Retina (tissue), 1 donor: ENCODE measurements around the gene EDA.
A peak's percentile ranks its signal among the peaks of the same experiment; 100 is the strongest.

Source experiments
- DNase-seq: peaks from one replicate; pipeline ENCODE4 v3.0.0-alpha.2; 2016

EDA gene

DNA sequence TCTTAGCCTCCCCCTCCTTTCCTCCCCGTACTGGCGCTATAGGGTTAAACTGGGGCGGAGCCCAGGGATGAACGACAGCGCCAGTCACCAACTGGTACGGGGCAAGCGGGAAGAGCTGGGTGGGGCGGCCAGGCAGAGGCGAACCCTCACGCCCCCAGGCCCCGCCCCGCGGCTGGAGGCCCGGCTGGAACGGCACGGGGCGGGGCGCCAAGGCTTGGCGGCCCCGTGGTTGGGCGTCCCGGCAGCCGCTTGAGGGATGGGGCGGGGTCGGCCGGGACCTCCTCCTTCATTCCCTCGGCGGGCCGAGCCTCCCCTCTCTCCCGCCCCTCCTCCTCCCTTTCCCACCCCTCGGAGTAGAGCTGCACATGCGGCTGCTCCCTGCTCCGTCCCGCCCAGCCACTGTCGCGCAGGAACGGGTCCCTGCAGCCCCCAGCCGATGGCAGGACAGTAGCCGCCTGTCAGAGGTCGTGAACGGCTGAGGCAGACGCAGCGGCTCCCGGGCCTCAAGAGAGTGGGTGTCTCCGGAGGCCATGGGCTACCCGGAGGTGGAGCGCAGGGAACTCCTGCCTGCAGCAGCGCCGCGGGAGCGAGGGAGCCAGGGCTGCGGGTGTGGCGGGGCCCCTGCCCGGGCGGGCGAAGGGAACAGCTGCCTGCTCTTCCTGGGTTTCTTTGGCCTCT lies at the start of gene EDA:
EDA (plus strand) TSS at position 335 of the 678 bp plus-strand sequence.
- DNase-seq: peak; percentile 88

DNA sequence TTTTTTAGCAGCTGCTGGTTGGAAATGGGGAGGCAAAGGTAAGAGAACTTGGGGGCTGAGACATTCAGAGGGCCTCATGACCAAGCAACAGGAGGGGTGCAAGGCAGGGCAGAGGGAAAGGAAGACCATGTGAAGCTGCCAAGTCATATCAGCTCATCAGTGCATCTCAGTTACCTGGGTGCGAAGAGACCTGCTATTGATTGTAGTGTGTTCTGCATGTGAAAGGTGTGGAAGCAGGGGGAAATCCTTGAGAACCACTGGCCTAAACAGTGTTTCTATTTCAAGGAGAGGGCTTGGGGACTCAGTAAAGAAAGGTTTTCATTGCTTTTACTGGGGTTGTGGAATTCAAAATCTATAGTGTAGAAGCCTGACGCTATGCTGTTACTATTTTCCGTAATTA lies 47.1 kb upstream of the EDA start:
- DNase-seq: no peak

DNA sequence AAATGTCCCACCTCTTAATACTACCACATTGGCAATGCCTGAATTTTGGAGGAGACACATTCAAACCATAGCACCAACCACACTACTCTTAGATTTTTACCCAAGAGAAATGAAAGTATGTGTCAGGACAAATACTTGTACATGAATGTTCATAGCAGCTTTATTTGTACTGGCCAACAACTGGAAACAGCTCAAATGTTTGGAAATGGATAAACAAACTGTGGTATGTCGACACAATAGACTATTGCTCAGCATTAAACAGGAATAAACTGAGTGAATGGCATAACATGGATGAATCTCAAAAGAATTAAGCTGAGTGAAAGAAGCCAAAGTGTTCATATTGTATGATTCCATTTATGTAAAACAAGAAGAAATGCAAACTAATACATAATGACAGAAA lies 18.5 kb upstream of the EDA start:
- no peak for DNase-seq

DNA sequence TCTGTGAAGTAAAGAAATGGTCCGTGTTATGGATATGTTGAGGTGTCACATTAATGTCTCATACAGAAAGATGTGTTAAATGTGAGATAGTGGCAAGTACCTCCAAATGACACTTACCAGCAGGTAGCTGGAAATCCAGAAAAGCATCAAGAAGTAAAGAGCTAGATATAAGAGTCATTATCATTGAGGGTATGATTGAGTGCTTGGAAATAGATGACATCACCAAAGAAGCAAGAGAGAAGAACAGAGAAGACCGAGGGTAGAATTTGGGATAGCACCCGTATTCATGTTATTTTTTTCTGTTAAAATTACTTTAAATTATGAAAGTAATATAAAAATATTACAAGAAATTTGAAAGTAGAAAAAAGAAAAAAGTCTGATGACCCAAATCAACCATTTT lies 15.7 kb upstream of the EDA start:
- DNase-seq: no peak

DNA sequence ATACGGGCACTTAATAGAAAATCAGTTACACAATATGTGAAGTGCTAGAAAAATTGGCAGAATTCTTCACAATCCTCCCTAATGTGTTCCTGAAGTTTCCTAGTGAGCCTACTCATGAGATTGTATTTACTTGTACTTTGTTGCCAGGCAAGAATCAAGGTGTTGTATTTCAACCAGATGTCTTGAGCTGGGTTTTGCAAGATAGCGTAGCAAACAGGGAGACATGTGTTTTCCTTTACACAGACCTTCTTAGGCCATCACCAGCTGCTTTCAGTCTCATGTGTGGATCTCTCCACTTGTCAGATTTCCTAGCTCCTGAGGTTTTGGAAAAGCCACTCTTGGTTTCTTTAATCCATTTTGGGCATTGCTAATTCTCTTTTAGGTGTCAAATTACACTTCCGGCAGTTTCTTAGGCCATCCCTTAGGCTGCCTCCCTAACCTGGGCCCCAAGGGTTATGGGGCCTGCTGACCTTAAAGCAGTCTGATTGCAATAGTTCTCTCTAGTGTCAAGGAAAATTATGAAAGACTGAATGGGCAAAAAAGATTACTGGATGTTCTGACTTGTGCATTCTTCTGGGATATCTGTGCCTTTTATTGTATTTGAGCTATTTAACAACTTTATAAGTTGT lies 12.2 kb upstream of the EDA start:
- DNase-seq: no peak

DNA sequence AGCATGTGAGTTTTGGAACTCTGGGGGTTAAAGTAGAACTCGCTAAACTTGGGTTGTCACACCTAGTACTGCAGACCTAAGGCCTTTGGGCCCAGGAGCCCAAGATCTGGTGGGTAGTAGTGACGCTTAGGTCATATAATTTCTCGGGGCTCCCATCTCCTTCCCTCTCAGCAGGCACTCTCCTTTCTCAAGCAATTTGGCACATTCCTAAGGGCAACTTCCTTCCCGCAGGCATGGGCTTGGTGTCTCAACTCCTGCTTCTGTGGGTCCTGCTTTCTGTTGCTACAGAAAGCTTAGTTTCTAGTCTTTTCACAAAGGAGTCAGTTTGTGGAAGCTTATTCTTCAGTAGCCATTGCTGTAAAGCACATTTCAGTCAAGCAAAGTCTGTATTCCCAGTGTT lies 10.4 kb upstream of the EDA start:
- no peak for DNase-seq

DNA sequence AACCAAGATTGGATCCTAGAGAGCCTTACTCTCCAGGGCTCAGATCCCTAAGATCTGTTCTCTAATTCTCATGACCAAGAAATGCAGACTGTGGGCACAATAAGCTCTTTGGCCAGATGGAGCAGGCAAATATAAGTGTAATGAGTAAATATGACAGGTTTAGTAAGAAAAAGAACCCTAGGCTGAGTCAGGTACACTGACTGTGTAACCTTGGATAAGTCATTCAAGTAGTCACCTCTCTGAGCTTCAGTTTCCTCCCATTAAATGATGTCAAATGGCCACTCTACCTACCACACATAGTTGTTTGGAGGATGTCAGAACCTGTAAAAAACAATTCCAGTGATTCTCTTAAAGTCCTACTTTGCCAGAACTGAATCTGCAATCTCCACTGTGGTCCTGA lies 8.3 kb upstream of the EDA start:
- no peak for DNase-seq

DNA sequence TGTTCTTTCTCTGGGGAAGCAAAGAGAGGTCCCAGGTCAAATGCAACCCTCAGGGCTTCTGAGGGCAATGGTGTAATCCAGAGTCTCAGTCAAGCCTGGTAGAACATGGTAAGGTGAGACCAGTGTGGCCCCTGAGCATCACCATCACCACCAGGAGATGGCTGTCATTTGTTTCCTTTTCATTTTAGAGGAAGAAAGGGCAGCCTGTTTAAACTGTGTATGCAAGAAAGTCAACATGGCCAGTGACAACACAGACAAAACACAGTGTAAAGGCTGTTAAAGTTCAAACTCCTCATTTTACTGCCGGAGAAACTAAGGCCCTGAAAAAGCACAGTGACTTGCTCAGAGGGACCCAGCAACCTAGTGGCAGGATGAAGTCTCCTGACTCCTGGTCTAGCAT lies 2.0 kb upstream of the EDA start:
- DNase-seq: no peak

DNA sequence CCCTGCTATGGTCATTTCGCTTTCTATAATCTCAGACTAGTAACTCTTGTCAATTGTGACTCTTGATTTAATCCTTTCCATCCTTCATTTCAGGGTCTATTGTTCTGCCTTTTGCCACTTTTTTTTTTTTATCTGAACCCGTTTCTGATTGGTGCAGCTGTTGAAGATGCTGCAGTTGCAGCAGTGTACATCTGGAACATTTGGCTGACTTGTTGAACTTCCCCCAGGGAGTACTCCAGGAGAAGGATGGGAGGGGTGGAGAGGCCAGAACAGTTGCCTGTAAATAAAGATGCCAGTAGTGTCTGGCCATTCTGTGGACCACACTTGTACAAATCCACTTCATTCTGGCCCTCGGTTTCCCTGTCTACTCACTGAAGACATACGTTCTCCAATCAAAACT lies 1.0 kb upstream of the EDA start:
- peak; percentile 20 for DNase-seq

DNA sequence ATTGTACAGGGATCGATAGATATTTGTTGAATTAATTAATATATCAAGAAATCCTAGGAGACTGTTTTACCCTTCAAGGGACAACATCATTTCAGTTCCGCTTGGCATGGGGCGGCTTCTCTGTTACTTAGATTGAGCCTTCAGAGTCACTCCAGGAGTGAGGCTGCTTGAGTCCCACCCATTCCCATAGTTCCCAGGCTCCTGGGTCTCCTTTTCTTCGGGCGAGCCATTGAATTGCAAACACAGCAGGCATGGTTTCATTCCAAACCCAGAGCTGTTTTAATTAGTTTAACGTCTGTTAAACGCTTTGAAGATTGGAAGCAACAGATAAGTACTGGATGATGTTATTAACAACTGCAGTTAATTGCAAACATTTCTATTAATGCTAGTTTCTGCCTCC lies 571 bp upstream of the EDA start:
- DNase-seq: no peak

DNA sequence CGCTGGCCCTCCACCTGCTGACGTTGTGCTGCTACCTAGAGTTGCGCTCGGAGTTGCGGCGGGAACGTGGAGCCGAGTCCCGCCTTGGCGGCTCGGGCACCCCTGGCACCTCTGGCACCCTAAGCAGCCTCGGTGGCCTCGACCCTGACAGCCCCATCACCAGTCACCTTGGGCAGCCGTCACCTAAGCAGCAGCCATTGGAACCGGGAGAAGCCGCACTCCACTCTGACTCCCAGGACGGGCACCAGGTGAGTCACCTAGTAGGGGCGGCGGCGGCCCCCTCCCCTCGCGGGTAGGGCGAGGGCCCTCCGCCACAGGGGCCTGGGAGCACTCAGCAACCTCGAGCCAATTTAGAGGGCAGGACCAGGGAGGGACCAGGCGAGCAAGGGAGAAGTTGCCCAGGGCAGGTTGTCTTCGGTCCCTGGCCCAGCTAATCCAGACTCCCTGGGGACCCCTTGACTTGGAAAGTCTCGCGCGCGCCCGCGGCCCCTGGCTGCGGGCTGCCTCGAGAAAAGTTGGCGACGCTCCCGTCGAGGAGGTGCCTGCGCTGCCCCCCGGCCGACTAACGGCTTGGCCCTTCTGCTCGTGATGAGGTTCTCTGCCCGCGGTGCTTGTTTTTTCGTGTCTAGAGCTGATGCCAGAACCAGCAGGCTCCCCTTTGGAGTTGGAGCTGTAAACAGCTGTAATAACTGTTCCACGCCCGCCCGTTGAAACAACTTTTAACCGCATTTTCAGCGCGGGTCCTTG lies 717 bp downstream of the EDA start:
- DNase-seq: peak; percentile 42

DNA sequence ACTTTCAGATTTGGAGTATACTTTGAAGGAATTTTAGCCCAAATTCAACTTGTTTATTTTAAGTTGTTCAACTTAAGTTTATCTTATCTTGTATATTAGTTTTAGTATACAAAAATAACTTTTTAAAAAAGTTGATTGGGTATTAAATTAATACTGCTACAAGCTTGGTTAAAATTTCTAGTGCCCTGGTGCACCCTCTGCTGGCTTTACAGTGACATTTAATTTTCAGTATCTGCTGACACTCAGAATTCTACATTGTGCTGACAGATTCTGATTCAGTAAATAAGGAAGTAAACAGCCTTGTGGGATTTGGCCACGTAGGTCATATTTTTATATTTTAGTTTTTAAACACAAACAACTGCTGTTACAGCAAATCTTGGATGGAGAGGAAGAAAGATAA lies 2.9 kb downstream of the EDA start:
- no peak for DNase-seq

DNA sequence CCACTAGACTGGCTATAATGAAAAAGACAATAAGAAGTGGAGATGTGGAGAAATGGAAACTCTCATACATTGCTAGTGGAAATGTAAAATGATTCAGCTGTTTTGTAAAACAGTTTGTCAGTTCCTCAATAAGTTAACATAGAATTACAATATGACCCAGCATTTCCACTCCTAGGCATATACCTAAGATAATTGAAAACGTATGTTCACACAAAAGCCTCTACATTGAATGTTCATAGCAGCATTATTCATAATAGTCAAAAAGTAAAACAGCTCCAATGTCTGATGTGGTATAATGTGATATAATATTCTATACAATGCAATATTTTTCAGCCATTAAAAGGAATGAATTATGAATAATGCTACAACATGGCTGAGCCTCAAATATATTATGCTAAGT lies 10.2 kb downstream of the EDA start:
- no peak for DNase-seq

DNA sequence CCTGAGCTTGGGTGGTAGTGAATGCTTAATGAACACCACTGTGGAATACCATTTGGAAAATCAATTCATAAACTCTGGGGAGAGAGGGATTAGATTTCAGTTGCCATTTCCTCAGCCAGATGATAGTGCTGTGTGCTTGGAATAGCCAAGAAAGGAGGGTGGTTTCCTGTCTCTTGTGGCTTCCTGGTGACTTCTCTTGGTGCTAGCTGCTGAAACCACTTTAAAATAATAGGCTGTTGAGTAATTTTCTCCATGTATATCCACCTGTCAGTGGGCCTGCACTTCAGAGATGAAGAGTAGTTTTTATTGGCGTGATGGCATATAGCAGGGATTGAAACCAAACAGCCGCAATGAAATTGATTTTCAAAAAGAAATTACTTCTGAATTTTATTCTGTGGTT lies 11.8 kb downstream of the EDA start:
- no peak for DNase-seq

DNA sequence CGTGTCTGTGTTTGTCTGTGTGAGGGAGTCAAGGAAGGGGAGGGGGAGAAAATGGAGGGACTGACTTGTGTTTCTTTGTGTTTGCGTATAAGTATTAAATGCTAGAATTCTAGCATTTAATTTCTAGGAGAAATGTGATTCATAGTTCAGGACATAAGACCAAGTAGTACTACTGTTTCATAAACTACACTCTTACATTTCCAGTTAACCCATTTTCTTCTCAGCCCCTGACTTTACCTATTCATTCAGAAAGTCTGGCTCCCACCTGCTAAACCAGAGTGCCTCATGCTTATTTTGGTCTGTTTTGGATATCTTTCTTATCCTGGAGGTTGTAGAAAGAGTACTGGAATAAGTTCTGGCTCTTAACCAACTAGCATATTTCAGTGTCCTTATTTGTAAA lies 14.2 kb downstream of the EDA start:
- no peak for DNase-seq

DNA sequence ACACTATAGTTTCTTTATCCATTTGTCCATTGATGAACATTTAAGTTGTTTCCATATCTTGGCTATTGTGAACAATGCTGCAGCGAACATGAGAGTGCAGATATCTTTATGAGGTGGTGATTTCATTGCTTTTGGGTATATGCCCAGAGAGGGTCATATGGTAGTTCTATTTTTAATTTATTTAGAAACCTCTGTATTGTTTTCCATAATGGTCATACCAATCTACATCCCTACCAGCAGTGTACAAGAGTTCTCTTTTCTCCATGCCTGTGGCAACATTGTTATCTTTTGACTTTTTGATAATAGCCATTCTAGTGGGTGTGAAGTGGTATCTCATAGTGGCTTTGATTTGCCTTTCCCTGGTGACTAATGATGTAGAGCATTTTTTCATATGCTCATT lies 48.8 kb downstream of the EDA start:
- DNase-seq: no peak

DNA sequence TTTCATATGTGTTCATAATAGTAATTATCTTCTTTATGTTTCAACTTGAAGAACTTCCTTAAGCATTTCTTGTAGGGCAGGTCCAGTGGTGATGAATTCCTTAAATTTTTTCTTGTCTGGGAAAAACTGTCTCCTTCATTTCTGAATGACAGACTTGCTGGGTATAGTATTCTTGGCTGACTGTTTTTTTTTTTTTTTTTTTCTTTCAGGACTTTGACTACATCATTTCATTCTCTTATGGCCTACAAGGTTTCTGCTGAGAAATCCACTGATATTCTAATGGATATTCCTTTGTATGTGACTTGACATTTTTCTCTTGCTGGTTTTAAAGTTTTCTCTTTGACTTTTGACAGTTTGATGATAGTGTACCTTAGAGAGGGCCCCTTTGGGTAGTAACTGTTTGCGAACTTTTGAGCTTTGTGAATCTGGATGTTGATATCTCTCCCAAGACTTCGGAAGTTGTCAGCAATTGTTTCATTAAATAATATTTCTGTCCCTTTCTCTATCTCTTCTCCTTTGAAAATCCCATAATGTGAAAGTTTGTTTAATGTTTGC lies 54.2 kb downstream of the EDA start:
- no peak for DNase-seq

DNA sequence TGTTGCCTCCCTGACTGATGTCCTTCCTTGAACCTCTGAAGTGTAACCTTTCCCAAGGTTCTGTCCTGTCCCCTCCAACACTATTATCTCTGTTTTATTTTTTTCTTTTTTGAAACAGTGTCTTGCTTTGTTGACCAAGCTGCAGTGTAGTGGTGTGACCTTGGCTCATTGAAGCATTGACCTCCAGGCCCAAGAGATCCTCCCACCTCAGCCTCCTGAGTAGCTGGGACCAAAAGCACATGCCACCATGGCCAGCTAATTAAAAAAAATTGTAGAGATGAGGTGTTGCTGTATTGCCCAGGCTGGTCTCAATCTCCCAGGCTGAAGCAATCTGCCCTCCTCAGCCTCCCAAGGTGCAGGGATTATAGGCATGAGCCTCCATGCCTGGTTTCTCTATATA lies 59.0 kb downstream of the EDA start:
- DNase-seq: no peak

DNA sequence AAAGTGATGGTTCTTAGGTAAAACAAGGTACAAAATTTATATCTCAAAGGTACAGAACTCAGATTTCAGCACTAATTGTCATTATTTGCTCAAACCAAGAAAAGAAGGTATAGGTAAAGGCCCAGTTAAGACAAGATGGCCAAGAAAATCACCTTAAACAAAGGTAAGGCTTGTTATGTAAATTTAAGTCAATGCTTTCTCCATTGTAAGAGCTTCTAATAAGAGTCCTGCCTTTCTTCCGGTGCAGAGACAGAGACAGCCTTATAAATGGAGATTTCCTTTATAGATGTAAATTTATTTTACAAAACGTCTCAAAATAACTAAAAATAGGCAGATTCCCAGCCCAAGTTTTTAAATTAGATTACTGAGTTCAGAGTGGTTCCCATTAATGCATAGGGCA lies 89.9 kb downstream of the EDA start:
- DNase-seq: no peak

DNA sequence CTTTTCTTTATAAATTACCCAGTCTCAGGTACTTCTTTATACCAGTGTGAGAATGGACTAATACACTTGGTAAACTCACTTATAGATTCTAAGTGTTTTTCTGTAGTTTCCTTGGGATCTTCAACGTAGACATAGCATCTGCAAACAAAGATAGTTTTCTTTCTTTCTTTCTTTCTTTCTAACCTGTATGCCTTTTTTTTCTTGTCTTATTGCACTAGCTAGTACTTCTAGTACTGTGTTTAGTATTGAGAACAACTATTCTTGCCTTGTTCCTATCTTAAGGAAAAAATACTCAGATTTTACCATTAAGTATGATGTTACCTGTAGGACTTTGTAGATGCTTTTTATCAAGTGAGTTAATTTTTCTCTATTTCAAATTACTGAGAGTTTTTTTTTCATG lies 102.2 kb downstream of the EDA start:
- DNase-seq: no peak

DNA sequence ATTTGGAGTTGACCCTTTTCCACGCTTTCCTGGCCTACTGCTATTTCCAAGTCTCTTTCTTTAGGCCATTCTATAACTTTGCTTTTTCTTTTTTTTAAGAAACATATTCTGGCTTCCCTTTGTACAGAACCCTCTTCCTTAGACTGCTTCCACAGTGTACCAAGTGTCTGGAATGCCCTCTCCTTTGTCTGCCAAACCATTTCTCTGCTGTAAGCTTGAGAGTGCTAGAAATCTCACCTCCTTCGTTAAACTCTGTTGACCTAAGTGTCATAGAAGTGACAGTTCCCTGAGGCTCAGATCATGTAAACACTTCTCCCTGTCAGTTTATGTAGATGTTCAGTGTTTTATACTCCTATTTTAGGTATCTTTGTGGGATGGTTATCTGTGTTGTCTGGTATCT lies 108.4 kb downstream of the EDA start:
- no peak for DNase-seq

DNA sequence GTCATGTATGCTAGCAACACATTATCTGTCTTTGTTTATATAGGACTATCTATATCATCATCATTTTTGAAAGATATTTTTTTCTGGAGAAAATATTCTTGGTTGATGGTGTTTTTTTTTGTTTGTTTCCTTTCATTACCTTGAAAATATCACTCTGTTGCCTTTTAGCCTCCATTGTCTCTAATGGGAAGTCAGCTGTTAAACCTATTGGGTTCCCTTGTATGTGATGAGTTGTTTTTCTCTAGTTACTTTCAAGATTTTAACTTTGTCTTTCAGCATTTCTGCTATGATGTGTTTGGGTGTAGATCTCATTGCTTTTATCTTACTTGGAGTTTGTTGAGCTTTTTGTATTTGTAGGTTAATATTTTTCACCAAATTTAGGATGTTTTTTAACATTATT lies 124.4 kb downstream of the EDA start:
- no peak for DNase-seq

DNA sequence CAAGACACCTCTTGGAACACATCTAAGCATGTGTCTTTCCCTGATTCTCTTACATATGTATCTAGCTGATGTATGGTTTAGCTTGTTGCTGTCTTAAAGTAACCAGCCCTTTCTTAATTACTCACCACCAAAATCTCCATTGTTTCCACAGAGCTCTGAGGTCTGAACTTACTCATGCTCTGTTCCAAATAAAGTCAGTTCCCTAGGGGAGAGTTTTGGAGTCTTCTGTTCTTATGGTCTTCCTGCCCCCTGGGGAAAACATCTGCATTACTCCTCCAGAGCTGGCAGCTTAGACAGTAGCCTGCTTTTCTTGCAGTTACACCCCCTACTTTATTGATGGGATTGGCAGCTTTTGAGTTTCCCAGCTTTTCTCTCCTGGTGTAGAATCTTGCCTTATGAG lies 125.8 kb downstream of the EDA start:
- no peak for DNase-seq

DNA sequence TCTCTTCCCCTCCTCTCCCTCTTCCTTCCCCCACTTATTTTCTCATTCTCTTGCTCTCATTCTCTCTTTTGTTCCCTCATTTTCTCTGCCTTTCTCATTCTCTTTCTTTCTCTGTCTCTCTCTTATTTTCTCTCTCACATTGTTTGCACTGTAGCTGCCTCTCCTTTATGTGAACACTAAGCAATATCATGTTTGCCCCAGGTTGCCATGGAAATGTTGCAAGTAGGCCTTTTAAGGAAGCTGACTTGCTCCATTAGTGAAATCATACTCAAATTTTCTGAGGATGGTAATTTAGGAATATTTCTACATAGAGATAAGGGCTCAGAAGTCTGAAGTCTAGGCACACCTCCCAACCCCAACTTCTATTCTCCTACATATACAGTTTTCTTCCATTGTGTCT lies 130.1 kb downstream of the EDA start:
- DNase-seq: no peak
